ENCODE data around the gene HDAC4.

The HDAC4 gene

GRCh38 chr2:239181074-239181902, 219.5 kb downstream of the HDAC4 start:
- in situ Hi-C loops (cut with MboI; ENCODE audit: low sequenced_read_pairs, unreplicated experiment): no loop called here
- DNase-seq (ENCODE audit: low spot score): no peak
- TF ChIP-seq CTCF (IDR thresholded peaks at IDR 0.05; ENCODE audit: borderline replicate concordance, control extremely low read depth, extremely low read depth, insufficient read depth, missing control alignments): no peak

- no peak for DNase-seq (ENCODE audit: low spot score)
- in situ Hi-C loops (cut with MboI; ENCODE audit: low sequenced_read_pairs, unreplicated experiment): no loop called here
- TF ChIP-seq CTCF (IDR thresholded peaks at IDR 0.05; ENCODE audit: borderline replicate concordance, control extremely low read depth, extremely low read depth, insufficient read depth, missing control alignments): no peak
Measured at GRCh38 chr2:239180526-239181073, 220.2 kb downstream of the HDAC4 start.

GRCh38 chr2:239179851-239180371, 220.9 kb downstream of the HDAC4 start:
- TF ChIP-seq CTCF (IDR thresholded peaks at IDR 0.05; ENCODE audit: borderline replicate concordance, control extremely low read depth, extremely low read depth, insufficient read depth, missing control alignments): no peak
- no peak for DNase-seq (ENCODE audit: low spot score)
- in situ Hi-C loops (cut with MboI; ENCODE audit: low sequenced_read_pairs, unreplicated experiment): no loop called here

- no peak for TF ChIP-seq CTCF (IDR thresholded peaks at IDR 0.05; ENCODE audit: borderline replicate concordance, control extremely low read depth, extremely low read depth, insufficient read depth, missing control alignments)
- DNase-seq (ENCODE audit: low spot score): no peak
- in situ Hi-C loops (cut with MboI; ENCODE audit: low sequenced_read_pairs, unreplicated experiment): no loop called here
Measured at GRCh38 chr2:239178954-239179353, 221.9 kb downstream of the HDAC4 start.

GRCh38 chr2:239178484-239178883, 222.3 kb downstream of the HDAC4 start:
- no peak for DNase-seq (ENCODE audit: low spot score)
- in situ Hi-C loops (cut with MboI; ENCODE audit: low sequenced_read_pairs, unreplicated experiment): no loop called here
- no peak for TF ChIP-seq CTCF (IDR thresholded peaks at IDR 0.05; ENCODE audit: borderline replicate concordance, control extremely low read depth, extremely low read depth, insufficient read depth, missing control alignments)

- no peak for DNase-seq (ENCODE audit: low spot score)
- TF ChIP-seq CTCF (IDR thresholded peaks at IDR 0.05; ENCODE audit: borderline replicate concordance, control extremely low read depth, extremely low read depth, insufficient read depth, missing control alignments): no peak
Measured at GRCh38 chr2:239177908-239178307, 222.9 kb downstream of the HDAC4 start.

More at GRCh38 chr2:239177908-239178307, 222.9 kb downstream of the HDAC4 start:
- in situ Hi-C loops (cut with MboI; ENCODE audit: low sequenced_read_pairs, unreplicated experiment): no loop called here

All from GM13976 (cell line).